Stimulated activated CD4-positive, alpha-beta T cell treated with anti-CD3 and anti-CD28 coated beads, Interleukin-2, amount 100 ng/mL, for 48 hours (primary cell): ENCODE results near the gene RPTOR.
"Not testable (repeated sequence)": the region's sequence is repeated elsewhere in the genome, so short reads cannot be mapped to it uniquely, and the experiment has no call there.

Experiments
- DNase-seq, 2 donors: peaks; one replicate each; pipeline ENCODE4 v3.0.0-alpha.2; 2020

RPTOR gene

GRCh38 chr17:80621335-80621996 lies 76.8 kb downstream of the RPTOR start:
- no peak for DNase-seq

GRCh38 chr17:80621997-80622357 lies 77.3 kb downstream of the RPTOR start:
- DNase-seq = no peak

- no peak for DNase-seq
Measured at GRCh38 chr17:80624864-80625263, 80.2 kb downstream of the RPTOR start.

DNA sequence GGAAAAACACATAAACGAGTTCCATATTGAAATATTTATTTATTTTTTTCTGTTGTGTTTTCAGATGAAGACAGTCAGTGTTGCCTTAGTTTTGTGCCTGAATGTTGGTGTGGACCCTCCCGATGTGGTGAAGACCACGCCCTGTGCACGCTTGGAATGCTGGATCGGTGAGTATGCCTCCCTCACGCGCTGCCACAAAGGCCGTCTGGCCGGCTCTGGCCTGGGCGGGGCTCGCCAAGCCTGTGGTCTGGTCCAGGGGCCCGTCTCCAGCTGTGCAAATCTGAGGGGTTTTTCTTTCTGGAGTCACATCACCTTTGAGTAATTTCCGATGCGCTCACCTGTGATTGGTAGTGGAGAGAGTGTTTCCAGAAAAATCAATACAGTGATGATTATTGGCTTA lies 81.0 kb downstream of the RPTOR start:
- DNase-seq = no peak

DNA sequence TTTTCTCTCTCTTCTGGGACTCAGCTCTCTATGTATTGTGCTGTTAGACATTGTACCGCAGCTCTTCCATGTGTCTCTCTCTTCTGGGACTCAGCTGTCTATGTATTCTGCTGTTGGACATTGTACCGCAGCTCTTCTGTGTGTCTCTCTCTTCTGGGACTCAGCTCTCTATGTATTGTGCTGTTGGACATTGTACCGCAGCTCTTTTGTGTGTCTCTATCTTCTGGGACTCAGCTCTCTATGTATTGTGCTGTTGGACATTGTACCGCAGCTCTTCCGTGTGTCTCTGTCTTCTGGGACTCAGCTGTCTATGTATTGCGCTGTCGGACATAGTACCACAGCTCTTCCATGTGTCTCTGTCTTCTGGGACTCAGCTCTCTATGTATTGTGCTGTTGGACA lies 84.2 kb downstream of the RPTOR start:
- not testable (repeated sequence) for DNase-seq

DNA sequence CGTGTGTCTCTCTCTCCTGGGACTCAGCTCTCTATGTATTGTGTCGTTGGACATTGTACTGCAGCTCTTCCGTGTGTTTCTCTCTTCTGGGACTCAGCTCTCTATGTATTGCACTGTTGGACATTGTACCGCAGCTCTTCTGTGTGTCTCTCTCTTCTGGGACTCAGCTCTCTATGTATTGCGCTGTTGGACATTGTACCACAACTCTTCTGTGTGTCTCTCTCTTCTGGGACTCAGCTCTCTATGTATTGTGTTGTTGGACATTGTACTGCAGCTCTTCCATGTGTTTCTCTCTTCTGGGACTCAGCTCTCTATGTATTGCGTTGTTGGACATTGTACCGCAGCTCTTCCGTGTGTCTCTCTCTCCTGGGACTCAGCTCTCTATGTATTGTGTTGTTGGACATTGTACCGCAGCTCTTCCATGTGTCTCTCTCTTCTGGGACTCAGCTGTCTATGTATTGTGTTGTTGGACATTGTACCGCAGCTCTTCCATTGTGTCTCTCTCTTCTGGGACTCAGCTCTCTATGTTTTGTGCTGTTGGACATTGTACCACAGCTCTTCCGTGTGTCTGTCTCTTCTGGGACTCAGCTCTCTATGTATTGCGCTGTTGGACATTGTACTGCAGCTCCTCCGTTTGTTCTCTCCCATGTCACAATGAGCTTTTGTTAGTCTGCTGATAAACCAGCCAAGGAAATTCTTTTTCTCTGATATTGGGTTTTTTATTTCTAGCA lies 84.8 kb downstream of the RPTOR start:
- no peak for DNase-seq

DNA sequence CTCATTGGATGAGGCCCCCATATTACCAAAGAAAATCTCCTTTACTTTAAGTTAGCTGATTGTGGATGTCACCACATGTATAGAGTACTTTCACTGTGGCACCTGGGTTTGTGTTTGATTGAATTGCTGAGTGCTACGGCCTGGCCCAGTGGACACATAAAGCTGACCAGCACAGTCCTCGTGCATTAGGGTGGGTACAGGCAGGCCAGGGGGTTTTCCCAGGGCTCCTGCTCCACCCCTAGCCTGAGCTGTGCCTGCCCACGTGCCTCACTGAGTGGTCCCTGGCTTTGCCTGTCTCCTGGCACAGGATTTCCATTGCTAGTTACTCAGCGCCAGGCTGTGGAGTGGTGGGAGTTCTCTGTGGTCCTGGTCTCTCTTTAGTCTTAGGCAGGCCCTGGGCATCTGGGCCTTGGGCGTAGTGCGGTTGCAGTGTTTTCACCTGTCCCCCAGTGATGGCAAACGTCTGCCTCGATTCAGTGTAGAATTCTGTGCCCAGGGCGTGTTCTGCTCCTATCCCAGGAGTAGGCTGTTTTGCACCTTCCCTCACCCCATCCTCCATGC lies 86.0 kb downstream of the RPTOR start:
- DNase-seq = no peak

DNA sequence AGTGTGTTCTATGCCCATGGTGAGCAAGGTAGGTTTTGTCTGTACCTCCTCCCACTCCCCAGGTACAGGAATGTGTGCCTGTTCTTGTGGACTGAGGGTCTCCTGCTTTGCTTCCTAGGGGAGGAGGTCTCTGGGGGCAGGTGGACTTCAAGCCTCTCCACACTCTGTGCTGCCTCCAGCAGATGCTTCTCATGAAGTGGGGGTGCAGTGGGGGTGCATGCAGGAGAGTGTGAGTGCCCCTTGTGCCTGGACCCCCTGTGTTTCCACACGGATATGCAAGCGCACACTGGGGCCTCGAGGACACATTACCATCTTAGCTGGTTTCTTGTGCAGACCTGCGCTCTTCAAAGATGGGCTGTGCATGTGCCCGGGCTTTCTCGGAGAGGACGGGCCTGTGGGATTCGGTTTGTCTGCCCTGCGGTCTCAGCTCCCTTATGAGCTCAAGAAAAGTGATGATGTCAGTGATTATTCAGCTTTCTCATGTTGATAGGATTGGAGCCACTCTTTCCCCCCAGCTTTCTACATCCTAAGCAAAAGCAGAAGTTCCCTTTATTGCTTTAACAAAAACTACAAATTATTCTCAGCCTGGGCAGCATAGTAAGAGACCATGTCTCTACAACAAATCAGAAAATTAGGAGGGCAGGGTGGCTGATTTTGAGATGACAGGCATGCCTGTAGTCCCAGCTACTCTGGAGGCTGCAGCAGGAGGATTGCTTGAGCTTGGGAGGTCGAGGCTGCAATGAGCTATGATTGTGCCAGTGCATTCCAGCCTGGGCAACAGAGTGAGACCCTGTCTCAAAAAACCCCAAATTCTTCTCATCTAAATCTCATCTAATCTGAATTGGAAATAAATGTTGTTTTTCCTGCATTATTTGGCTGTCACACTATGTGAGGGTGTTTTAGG lies 86.8 kb downstream of the RPTOR start:
- no peak for DNase-seq

- DNase-seq = no peak
Measured at GRCh38 chr17:80632046-80632581, 87.5 kb downstream of the RPTOR start.

DNA sequence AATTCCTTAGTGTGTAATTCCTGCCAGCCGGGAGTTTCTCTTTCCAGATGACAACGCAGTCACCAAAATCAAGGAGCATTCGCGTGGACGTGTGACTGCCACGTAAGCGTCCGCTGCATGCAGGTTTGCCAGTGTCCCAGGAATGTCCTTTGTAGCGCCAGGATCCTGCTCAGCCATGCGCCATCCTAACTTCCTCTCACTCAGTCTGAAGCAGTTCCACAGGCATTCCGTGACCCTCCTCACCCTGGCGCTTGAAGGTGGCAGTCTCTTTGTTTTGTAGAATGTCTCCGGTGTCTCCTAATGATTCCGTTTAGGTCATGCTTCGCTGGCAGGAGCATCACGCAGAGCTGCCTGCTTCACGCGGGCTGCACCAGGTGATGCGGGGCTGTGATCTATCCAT lies 88.6 kb downstream of the RPTOR start:
- no peak for DNase-seq

DNA sequence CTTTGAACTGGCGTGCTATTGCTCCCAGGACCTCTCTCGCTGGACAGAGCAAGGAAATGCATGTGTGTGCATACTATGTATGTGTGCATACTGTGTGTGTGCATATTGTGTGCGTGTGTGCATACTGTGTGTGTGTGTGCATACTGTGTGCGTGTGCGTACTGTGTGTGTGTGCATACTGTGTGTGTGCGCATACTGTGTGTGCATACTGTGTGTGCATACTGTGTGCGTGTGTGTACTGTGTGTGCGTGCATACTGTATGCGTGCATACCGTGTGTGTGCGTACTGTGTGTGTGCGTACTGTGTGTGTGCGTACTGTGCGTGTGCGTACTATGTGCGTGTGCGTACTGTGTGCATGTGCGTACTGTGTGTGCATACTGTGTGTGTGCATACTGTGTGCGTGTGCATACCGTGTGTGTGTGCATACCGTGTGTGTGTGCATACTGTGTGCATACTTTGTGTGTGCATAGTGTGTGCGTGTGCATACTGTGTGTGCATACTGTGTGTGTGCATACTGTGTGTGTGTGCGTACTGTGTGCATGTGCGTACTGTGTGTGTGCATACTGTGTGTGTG lies 89.4 kb downstream of the RPTOR start:
- DNase-seq = no peak

DNA sequence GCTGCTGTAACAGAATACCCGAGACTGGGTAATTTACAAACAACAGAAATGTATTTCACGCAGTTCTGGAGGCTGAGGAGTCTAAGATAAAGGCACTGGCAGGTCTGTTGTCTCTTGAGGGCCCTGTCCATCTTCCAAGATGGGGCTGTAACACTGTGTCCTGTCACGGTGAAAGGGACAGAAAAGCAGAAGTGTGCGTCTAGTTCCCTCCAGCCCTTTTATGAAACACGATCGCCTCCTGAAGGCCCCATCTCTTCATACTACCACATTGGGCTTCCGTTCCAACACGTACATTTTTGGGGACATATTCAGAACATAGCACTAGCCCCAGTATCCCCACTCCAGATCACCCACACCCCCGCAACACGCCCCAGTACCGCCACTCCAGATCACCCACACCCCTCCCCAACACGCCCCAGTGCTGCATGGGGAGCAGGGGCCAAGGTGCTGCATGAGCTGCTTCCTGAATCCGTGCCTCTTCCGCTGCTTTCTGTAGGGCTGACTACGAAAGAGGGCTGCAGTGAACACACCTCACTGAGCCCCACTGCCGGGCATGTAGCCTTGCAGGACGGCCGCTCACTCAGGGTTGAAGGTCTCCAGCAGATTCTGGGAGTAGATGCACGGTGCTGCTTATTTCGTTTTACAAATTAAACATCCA lies 91.9 kb downstream of the RPTOR start:
- DNase-seq = no peak

DNA sequence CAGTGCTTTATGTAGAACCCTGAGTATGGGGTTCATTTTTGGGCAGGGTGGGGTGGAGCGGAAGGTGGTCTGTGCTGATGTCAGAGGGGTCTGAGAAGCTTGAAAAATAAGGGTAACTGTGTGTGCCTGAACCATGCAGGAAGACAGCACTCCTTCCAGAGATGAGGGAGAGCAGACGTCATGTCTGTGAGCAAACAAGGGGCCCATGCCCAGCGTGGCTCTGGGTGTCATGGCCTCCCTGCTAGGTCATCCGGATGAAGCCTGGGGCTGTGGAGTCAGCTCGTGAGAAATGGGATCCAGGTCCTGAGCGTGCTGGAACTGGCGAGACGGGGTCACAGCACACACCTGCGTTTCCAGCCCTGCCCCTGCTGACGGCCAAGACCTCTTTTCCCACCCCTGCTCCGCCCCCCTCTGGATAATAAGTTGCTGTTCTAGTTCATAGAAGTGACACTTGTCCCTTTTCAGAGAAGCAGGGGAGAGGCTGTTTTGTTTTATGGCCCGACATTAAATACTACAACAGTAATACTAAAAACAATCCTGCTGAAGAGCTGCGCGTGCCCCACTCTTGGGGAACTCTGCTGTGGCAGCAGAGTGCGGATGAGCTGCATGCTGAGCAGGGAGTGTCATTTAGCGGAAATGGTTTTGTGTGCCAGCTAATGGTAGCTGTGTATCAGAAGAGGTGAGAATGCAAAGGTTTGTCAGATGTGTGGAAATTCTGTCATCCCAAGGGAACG lies 92.6 kb downstream of the RPTOR start:
- no peak for DNase-seq

GRCh38 chr17:80639658-80640057 lies 95.0 kb downstream of the RPTOR start:
- DNase-seq = no peak

DNA sequence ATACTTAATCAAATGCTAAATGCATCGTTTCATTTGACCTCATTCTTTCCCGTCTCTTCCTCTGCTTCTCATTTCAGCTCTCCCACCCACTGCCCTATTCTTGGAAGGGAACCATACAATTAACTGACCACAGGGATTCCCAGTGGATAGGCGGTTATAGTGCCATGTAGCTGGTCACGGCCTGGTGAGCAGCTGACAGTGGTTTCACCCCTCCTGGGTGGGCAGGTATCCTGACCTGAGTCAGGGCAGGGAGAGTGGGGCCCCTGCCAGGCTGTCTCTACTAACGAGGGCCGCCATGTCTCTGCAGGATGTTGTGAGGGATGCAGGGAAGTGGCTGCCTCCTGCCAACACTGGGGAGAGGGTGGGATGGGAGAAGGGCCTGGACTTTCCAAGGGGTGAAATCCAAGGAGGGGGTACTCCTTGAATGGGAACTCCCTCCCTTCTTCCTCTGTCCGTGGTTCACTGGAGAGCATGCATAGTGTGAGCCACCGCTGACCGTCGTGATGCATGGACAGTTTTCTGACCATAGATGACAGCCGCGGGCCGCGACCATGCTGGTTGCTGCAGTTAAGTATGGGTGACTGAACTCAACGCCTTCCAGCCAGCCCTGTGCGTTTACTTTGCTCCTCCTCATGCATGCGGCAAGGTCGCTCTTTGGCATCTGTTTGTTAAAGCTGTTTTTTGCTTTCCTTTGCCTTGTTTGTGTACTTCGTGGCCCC lies 95.9 kb downstream of the RPTOR start:
- no peak for DNase-seq

- no peak for DNase-seq
Measured at GRCh38 chr17:80643326-80644099, 98.9 kb downstream of the RPTOR start.

DNA sequence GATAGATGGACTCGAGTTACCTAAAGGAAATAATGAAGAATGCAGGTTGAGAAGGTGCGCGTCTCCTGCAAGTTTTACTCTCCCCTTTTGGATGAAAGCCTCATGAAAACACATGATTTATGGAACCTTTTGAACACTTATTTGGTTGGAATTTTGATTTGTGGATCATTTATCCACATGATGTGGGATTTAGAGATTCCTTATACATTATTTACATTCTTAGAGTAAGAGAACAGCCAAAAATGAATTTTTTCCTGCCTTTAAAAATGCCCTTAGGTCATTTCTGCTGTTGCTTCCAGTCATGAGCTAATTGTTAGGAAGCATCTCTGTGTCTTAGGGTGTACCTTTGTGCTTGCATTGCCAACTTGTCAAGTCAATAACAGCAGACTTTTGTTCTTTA lies 99.9 kb downstream of the RPTOR start:
- DNase-seq = no peak

DNA sequence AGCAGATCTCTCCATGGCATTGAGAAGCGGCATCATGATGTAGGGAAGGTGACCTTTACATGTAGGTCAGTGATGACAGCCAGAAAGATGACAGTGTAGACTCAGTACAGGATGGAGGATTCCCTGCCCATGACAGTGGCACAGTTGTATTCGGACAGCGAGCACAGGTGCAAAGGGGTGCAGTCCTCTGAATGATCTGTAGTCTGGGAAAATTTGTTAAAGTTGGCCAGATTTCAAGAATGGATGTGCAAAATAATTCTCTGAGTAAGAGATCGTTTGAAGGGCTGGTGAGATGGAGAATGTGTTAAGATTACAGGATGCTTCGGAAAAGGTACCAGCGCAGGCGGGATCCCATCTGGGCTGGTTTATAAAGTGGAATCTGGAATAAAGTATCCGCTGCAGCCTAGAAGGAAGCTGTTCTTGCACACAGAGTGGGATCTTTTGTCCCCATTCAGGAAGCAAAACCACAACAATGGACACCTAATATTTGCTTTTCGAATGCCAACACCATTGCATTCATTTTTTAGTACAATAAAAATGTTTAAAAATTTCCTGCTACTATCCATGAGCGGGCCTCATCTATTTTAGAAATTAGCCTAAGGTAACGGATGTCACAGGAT lies 101.2 kb downstream of the RPTOR start:
- no peak for DNase-seq

- no peak for DNase-seq
Measured at GRCh38 chr17:80646328-80646727, 101.7 kb downstream of the RPTOR start.

DNA sequence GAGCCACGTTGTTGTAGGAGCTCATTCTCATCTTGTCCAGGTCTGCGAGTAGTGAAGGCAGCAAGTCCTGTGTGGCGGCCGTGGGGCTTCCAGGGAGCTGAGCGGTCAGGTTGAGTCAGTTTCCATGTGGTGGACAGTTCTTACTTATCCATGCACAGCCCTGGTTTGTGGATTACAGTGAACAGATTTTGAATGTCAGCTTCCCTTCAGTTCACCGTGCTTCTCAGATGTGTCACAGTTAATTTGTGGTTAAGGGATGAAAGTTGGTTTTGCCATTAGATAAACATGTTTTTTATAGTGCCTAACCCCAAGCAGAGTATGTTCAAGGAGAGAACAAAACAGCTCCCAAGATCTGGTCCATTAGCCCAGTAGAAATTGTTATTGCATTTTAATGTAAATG lies 103.1 kb downstream of the RPTOR start:
- no peak for DNase-seq
